Uterus (tissue), 2 donors: ENCODE results near the gene DYNLT5.

Experiments used
- CTCF ChIP-seq, 4 experiments: fragments of 200-600 bp in 2 of 4; fragments of 450-650 bp in 2 of 4; sonication (generic) in 2 of 4; IDR thresholded peaks; one replicate each; pipeline ENCODE4 v1.5.1; 2016 to 2019; ENCODE audit warnings: antibody characterized with exemption in 4 of 4, mild to moderate bottlenecking in 2 of 4, moderate library complexity in 1 of 4
- POLR2A ChIP-seq, 2 donors: fragments of 450-650 bp; IDR thresholded peaks; one replicate each; pipeline ENCODE4 v1.6.1; 2016; ENCODE audit warnings: antibody characterized with exemption in 2 of 2, mild to moderate bottlenecking in 1 of 2, moderate library complexity in 1 of 2

- TF ChIP-seq CTCF (IDR thresholded peaks at IDR 0.05) (no peak), POLR2A (IDR thresholded peaks at IDR 0.05) (no peak)
Observed at GRCh38 chr1:66730462-66730861, 21.8 kb upstream of the DYNLT5 start.
